Measurements from ENCODE around the gene CDC42BPA.
"Not testable (repeated sequence)": the region's sequence is repeated elsewhere in the genome, so short reads cannot be mapped to it uniquely, and the experiment has no call there.

The CDC42BPA gene

DNA sequence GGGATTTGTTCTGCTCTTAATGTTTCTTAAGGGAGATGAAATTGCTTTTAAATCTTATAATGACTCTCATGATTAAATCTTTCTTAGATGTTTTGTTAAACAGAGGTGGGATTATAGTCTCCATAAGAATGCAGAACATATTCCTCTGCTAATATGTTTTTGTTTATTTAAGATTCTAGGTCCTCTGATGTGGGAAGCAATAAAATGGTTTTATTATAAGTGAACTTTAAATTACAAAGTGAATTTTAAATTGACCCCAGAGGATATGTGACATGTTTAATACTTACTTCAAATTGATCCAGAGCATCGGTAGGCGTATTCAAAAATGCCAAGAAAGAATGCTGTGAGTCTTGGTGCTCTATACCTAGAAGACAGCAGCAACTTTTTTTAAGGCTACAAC, 248.8 kb downstream of the CDC42BPA start:
- DNase-seq (ENCODE audit: low spot score), result no peak

GRCh38 chr1:227068883-227069282, 249.4 kb downstream of the CDC42BPA start:
- DNase-seq (ENCODE audit: low spot score), result no peak

DNA sequence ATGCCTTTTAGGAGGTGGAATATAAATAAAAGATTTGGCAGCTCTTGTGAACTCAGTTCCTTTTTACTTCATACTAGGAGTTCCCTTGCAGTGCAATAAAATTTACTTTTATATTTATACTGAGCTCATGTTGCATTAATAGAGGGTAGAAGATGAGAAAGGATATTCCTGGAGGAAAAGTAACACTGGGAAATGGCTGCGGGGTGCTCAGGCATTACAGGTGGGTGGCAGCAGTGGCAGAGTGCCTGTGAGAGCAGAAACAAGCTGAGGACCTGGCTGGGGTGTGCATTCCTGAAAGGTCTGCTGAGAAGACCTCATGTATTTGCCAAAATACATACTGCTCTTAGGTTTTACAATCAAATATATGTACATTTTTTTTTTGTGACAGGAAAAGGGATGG, 251.3 kb downstream of the CDC42BPA start:
- no peak for DNase-seq (ENCODE audit: low spot score)

- no peak for DNase-seq (ENCODE audit: low spot score)
Measured at GRCh38 chr1:227065311-227065710, 253.0 kb downstream of the CDC42BPA start.

DNA sequence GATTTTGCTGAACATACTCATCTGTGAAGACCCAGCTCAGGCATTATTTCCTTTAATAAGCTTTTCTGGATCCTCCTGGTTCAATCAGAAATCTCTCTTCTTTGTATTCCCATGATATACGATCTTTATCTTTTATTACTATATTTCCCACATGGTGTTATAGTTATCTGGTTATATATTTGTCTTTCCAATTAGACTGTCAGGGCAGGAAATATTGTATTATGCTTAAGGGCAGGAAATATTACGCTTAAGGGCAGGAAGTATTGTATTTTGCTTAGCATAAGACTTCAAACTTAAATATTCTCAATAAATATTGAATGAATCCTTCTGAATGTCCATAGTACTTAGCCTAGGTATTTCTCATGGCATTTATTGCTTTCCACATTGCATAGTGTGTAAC, 256.0 kb downstream of the CDC42BPA start:
- no peak for DNase-seq (ENCODE audit: low spot score)

- DNase-seq (ENCODE audit: low spot score), result no peak
Measured at GRCh38 chr1:227059076-227059475, 259.2 kb downstream of the CDC42BPA start.

DNA sequence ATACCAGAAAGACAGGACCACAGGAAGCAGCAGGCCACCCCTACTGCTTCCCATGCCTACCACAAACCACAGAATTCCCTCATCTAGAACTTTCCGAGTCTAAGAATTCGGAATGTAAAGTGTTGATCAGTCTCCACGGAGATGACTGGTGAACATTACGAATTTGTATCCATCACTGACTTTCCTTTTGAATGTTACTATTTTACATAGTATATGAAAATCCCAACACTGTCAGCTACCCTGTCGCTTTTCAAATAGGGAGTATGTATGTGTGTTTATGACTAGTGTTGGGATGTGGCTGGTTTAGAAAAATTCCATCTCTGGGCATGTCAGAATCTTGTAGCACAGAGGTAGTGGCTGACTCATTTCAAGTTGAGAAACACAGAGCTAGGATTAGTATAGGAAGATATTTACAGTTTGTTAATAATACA, 260.0 kb downstream of the CDC42BPA start:
- no peak for DNase-seq (ENCODE audit: low spot score)

GRCh38 chr1:227049253-227049652, 269.0 kb downstream of the CDC42BPA start:
- DNase-seq (ENCODE audit: low spot score), result no peak

GRCh38 chr1:227043755-227044154, 274.5 kb downstream of the CDC42BPA start:
- DNase-seq (ENCODE audit: low spot score), result no peak

DNA sequence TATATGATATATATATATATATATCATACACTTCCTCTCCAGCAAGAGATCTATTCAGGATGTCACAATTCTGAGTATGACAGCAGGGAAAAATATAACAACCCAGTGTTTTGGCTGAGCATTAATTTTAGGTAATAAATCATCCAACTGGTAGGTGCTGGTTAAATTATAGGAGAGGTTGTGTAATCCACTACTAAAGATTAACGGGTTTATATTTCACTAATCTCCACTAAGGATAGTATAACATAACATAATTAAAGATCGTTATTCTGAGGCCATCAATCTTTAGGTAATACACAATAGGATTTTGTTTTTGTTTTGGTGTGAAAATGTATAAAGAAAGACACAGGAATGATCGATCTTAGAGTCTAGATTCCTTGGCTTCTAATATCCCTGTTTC, 276.0 kb downstream of the CDC42BPA start:
- no peak for DNase-seq (ENCODE audit: low spot score)

GRCh38 chr1:227038401-227038800, 279.9 kb downstream of the CDC42BPA start:
- no peak for DNase-seq (ENCODE audit: low spot score)

DNA sequence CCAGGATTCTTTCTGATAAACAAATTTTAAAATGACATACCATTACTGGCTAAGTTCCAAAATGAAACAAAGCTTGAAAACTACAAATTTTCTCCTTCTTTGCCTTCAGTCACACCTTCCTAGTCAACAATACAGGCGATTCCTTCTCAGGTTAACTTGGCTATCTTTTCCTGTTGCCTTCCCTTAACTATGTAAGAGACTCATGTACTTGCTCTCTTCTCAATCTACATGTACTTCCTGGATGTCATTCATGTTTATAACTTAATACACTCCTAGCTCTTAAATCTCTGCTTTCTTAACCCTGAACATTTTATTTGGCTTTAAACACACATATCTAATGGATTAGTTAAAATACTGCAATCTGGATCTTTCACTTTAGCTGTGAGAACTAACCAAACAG, 281.2 kb downstream of the CDC42BPA start:
- DNase-seq (ENCODE audit: low spot score), result no peak

DNA sequence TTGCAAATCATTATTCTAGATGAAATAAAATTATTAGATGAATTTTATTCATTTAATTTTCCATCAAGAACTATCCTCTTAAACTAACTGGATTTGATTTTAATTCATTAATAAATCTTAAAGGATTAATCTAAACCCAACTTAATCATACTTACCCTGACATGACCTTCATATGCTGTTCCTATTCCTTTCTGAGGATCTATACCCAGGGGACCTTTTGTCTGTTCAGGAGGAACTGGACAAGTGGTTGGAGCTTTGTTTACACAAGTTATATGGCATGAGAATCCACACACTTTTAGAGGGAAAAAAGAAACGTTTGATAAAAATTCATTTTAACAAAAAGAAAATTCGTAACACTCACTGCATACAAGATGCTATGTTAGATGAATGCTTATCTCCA, 283.0 kb downstream of the CDC42BPA start:
- no peak for DNase-seq (ENCODE audit: low spot score)

DNA sequence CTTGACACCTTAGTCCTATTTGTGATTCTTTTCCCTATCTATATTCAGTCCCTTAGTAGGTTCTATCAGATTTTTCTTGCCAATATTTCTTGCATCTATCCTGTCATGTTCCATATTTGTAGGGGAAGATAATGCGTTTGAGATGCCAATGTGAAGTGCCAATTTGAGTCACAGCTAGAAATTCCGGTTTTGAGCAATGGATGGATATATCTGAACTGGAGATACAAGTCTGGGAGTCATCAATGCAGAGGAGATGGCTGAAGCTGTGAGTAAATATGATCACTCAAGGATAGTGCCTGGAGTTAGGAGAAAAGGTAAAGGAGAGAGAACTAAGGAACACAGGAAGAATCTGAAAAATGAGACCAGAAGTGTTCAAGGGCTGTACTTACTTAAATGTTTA, 284.4 kb downstream of the CDC42BPA start:
- DNase-seq (ENCODE audit: low spot score), result no peak

GRCh38 chr1:227032396-227032795, 285.9 kb downstream of the CDC42BPA start:
- no peak for DNase-seq (ENCODE audit: low spot score)

GRCh38 chr1:227016990-227017389, 301.3 kb downstream of the CDC42BPA start:
- no peak for DNase-seq (ENCODE audit: low spot score)

GRCh38 chr1:227010645-227011044, 307.6 kb downstream of the CDC42BPA start:
- DNase-seq (ENCODE audit: low spot score), result no peak

DNA sequence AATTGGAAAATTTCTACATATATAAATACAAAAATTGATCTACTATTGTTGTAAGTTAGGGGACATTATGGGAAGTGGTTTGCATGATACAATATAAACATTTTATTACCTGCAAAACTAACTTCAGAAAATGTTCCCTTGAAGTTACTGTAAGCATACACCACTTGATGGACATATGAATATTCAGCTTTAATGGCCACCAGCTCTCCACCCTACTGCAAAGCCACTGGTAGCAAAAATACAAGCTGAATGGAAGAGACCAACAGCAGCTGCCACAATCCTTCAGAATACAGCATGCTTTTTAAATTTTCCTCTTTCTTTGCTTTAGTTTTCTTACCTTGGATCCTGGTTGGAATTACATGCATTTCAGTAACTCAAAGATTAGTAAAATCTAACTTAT, 308.4 kb downstream of the CDC42BPA start:
- no peak for DNase-seq (ENCODE audit: low spot score)

DNA sequence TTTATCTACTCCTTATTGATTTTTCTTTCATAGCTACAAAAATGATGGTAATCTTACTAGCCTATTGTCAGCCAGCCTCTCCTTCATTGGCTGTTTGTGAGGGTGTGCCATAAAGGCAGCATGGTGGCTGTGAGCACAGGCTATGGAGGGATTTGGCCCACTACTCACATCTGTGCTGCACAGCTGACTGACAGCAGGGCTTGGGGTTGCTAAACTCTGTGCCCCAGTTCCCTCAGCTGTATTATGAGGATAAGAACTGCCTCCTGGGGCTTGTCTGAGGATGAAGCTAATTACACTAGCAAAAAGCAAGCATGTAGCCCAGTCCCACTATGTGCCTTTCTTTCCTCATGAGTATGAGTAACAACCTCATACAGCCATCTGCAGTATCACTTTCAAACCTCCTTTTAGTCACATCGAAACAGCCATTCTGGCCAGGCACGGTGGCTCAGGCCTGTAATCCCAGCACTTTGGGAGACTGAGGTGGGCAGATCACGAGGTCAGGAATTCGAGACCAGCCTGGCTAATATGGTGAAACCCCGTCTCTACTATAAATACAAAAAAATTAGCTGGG, 312.0 kb downstream of the CDC42BPA start:
- DNase-seq (ENCODE audit: low spot score), result no peak

DNA sequence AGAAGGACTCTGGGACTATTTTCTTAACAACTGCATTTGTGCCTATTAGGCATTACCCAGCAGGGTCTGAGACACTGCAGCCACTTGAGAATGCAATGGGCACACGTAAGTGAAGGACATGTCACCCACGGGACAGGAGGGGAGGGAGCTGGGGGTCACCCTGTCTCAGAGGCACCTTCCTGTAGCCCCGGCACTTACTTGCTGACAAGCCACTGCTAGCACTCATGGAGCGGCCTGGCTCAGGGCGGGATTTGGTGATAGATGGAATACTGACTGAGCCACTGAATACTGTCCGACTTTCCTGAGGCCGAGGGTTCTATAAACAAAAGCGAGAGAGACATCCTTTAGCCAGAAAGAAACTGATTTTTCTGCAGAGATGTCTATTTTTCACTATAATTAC, 313.5 kb downstream of the CDC42BPA start:
- DNase-seq (ENCODE audit: low spot score), result no peak

GRCh38 chr1:227003165-227003564, 315.1 kb downstream of the CDC42BPA start:
- DNase-seq (ENCODE audit: low spot score), result no peak

- no peak for DNase-seq (ENCODE audit: low spot score)
Measured at GRCh38 chr1:227002531-227003049, 315.7 kb downstream of the CDC42BPA start.

DNA sequence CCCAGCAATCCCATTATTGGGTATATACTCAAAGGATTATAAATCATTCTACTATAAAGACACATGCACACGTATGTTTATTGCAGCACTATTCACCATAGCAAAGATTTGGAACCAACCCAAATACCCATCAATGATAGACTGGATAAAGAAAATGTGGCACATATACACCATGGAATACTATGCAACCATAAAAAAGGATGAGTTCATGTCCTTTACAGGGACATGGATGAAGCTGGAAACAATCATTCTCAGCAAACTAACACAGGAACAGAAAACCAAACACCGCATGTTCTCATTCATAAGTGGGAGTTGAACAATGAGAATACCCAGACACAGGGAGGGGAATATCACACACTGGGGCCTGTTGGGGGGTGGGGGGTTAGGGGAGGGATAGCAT, 318.7 kb downstream of the CDC42BPA start:
- DNase-seq (ENCODE audit: low spot score), result not testable (repeated sequence)
